Loucy (cell line): Measurements from ENCODE around the gene DNAJC17.
A peak's percentile ranks its signal among the peaks of the same experiment; 100 is the strongest.

Source experiments
- H2AFZ ChIP-seq: fragments of 200-600 bp; sonication (generic); 2 replicates; pipeline ENCODE4 v1.6.0; 2016; ENCODE audit warnings: antibody characterized with exemption, mild to moderate bottlenecking, low read length, moderate library complexity
- H3F3A ChIP-seq: fragments of 200-600 bp; 2 replicates; pipeline ENCODE4 v1.6.0; 2016; ENCODE audit warnings: antibody characterized with exemption, low read depth, mild to moderate bottlenecking
- H3K27me3 ChIP-seq: fragments of 200-600 bp; sonication (generic); 2 replicates; pipeline ENCODE4 v1.6.1; 2014; ENCODE audit warnings: low read length, mild to moderate bottlenecking; ENCODE audit not compliant: insufficient read depth, poor library complexity, severe bottlenecking
- H3K36me3 ChIP-seq: fragments of 200-600 bp; sonication (generic); 2 replicates; pipeline ENCODE4 v1.6.1; 2016; ENCODE audit warnings: low read length; ENCODE audit not compliant: insufficient read depth
- H3K4me1 ChIP-seq: fragments of 200-600 bp; sonication (generic); 2 replicates; pipeline ENCODE4 v1.5.1; 2014; ENCODE audit warnings: low read length, mild to moderate bottlenecking; ENCODE audit not compliant: insufficient read depth, poor library complexity, severe bottlenecking
- H3K4me2 ChIP-seq: fragments of 200-600 bp; sonication (generic); 2 replicates; pipeline ENCODE4 v1.6.0; 2014; ENCODE audit warnings: antibody characterized with exemption, low read length, low read depth, mild to moderate bottlenecking; ENCODE audit not compliant: poor library complexity, severe bottlenecking
- H3K4me3 ChIP-seq: fragments of 200-600 bp; sonication (generic); 2 replicates; pipeline ENCODE4 v1.5.1; 2014; ENCODE audit warnings: low read length, mild to moderate bottlenecking, mixed read lengths; ENCODE audit not compliant: poor library complexity, severe bottlenecking
- H3K79me2 ChIP-seq: fragments of 200-600 bp; sonication (generic); 2 replicates; pipeline ENCODE4 v1.6.1; 2014; ENCODE audit warnings: low read length; ENCODE audit not compliant: insufficient read depth
- H3K9ac ChIP-seq: fragments of 200-600 bp; sonication (generic); 2 replicates; pipeline ENCODE4 v1.6.0; 2014; ENCODE audit warnings: mild to moderate bottlenecking, low read depth, low read length, moderate library complexity; ENCODE audit not compliant: poor library complexity, severe bottlenecking
- H3K9me2 ChIP-seq: fragments of 200-600 bp; sonication (generic); replicated peaks from 2 replicates; pipeline ENCODE4 v1.6.1; 2016; ENCODE audit warnings: low read depth, low read length, mixed read lengths
- H3K9me3 ChIP-seq: fragments of 200-600 bp; sonication (generic); 2 replicates; pipeline ENCODE4 v1.6.1; 2014; ENCODE audit warnings: mild to moderate bottlenecking, antibody characterized with exemption, low read length, low read depth; ENCODE audit not compliant: insufficient read depth
- H4K20me1 ChIP-seq: fragments of 200-600 bp; sonication (generic); 2 replicates; pipeline ENCODE4 v1.6.0; 2014; ENCODE audit warnings: antibody characterized with exemption, low read length, mild to moderate bottlenecking; ENCODE audit not compliant: insufficient read depth, poor library complexity, severe bottlenecking
- CTCF ChIP-seq: fragments of 200-600 bp; sonication (generic); conservative IDR thresholded peaks from 2 replicates; pipeline ENCODE4 v1.5.1; 2014; ENCODE audit warnings: mild to moderate bottlenecking, antibody characterized with exemption, low read length
- EZH2phosphoT487 ChIP-seq: fragments of 200-600 bp; IDR thresholded peaks from 2 replicates; pipeline ENCODE4 v1.6.1; 2018; ENCODE audit warnings: antibody characterized with exemption, mild to moderate bottlenecking, moderate library complexity, borderline replicate concordance

DNAJC17 gene

GRCh38 chr15:40807888-40808461, 702 bp upstream of the DNAJC17 start:
- Histone ChIP-seq H4K20me1 (no peaks in the 10 kb centered on the region), H3F3A (no peaks in the 10 kb centered on the region), H3K9ac (peak overlapping the region; percentile 94), H3K27me3 (no peaks in the 10 kb centered on the region), H3K4me1 (peaks cover 10% of the 10 kb centered on the region), H3K4me3 (peak overlapping the region; percentile 88), H3K9me3 (no peaks in the 10 kb centered on the region), H2AFZ (peak overlapping the region; percentile 47), H3K79me2 (peaks cover 26% of the 10 kb centered on the region; the same call in 1 of the 2 replicates), H3K9me2 (no peaks in the 10 kb centered on the region), H3K36me3 (no peaks in the 10 kb centered on the region), H3K4me2 (peak overlapping the region; percentile 73)
- TF ChIP-seq CTCF (no peak), EZH2phosphoT487 (no peak)

- H3K9me3 ChIP-seq, result no peaks in the 10 kb centered on the region
- peak overlapping the region; percentile 94 for H3K9ac ChIP-seq
- H3K79me2 ChIP-seq, result peaks cover 26% of the 10 kb centered on the region; the same call in 1 of the 2 replicates
- H3K36me3 ChIP-seq, result no peaks in the 10 kb centered on the region
- H3K27me3 ChIP-seq, result no peaks in the 10 kb centered on the region
- H3F3A ChIP-seq, result no peaks in the 10 kb centered on the region
- no peak for TF ChIP-seq CTCF
- TF ChIP-seq EZH2phosphoT487, result no peak
- peak overlapping the region; percentile 99 for H2AFZ ChIP-seq
- peaks cover 10% of the 10 kb centered on the region for H3K4me1 ChIP-seq
- H3K4me3 ChIP-seq, result peak overlapping the region; percentile 88
- peak overlapping the region; percentile 86 for H3K4me2 ChIP-seq
- H3K9me2 ChIP-seq, result no peaks in the 10 kb centered on the region
- no peaks in the 10 kb centered on the region for H4K20me1 ChIP-seq
Measured at GRCh38 chr15:40806672-40807027, 623 bp downstream of the DNAJC17 start.

- Histone ChIP-seq H3K4me1 (peaks cover 7% of the 10 kb centered on the region), H3F3A (no peaks in the 10 kb centered on the region), H2AFZ (no peak overlapping the region), H3K27me3 (no peaks in the 10 kb centered on the region), H3K4me3 (no peak overlapping the region), H3K36me3 (no peaks in the 10 kb centered on the region), H4K20me1 (no peaks in the 10 kb centered on the region), H3K9me2 (no peaks in the 10 kb centered on the region), H3K79me2 (peaks cover 26% of the 10 kb centered on the region; the same call in 1 of the 2 replicates), H3K9me3 (no peaks in the 10 kb centered on the region), H3K9ac (no peak overlapping the region), H3K4me2 (no peak overlapping the region)
- TF ChIP-seq CTCF, result peak; percentile 32; the same call in 1 of the 2 replicates
- no peak for TF ChIP-seq EZH2phosphoT487
Measured at GRCh38 chr15:40803688-40804087, 3.6 kb downstream of the DNAJC17 start.
